Measurements from ENCODE around the gene WDR43. TPM values are rescaled to one million over a fixed set of nuclear protein-coding genes. Genes with fewer than 3 reads are reported as not detected.
A peak's percentile ranks its signal among the peaks of the same experiment; 100 is the strongest.

Gene WDR43
- total and polyA plus RNA-seq, 8 donors = 30.5 to 46.6 (median 45.0) TPM

GRCh38 chr2:28978606-28979005 lies 84.1 kb downstream of the WDR43 start:
- no peak for TF ChIP-seq CTCF (IDR thresholded peaks at IDR 0.05)
- no peaks in the 10 kb centered on the region for H3K36me3 ChIP-seq
- ATAC-seq (no peak), DNase-seq (no peak)
- H3K27ac ChIP-seq = no peak overlapping the region
- H3K4me1 ChIP-seq = no peaks in the 10 kb centered on the region
- intact Hi-C loops (cut with DNase I) = no loop called here
- H3K4me3 ChIP-seq = no peak overlapping the region
- H3K27me3 ChIP-seq = no peaks in the 10 kb centered on the region
- H3K9me3 ChIP-seq = no peaks in the 10 kb centered on the region

- no peak for DNase-seq
- H3K27me3 ChIP-seq = no peaks in the 10 kb centered on the region
- no peaks in the 10 kb centered on the region for H3K4me1 ChIP-seq
- H3K27ac ChIP-seq = no peak overlapping the region
- no peaks in the 10 kb centered on the region for H3K36me3 ChIP-seq
- intact Hi-C loops (cut with DNase I) = no loop called here
- no peak for ATAC-seq
- no peak overlapping the region for H3K4me3 ChIP-seq
- TF ChIP-seq CTCF (IDR thresholded peaks at IDR 0.05) = no peak
- H3K9me3 ChIP-seq = no peaks in the 10 kb centered on the region
Observed at GRCh38 chr2:28979041-28979440, 84.6 kb downstream of the WDR43 start.

GRCh38 chr2:28979576-28980366 lies 85.3 kb downstream of the WDR43 start:
- Histone ChIP-seq H3K27me3 (no peaks in the 10 kb centered on the region), H3K27ac (no peak overlapping the region), H3K9me3 (no peaks in the 10 kb centered on the region), H3K36me3 (no peaks in the 10 kb centered on the region), H3K4me3 (no peak overlapping the region), H3K4me1 (no peaks in the 10 kb centered on the region)
- DNase-seq = peak in 1 of 4 donors; percentile 25
- TF ChIP-seq CTCF (IDR thresholded peaks at IDR 0.05) = no peak
- intact Hi-C loops (cut with DNase I) = no loop called here
- ATAC-seq = no peak

- no peaks in the 10 kb centered on the region for H3K27me3 ChIP-seq
- H3K9me3 ChIP-seq = no peaks in the 10 kb centered on the region
- no peak overlapping the region for H3K27ac ChIP-seq
- no peak for TF ChIP-seq CTCF (IDR thresholded peaks at IDR 0.05)
- H3K36me3 ChIP-seq = no peaks in the 10 kb centered on the region
- no peak overlapping the region for H3K4me3 ChIP-seq
- DNase-seq = no peak
- ATAC-seq = no peak
- H3K4me1 ChIP-seq = no peaks in the 10 kb centered on the region
- intact Hi-C loops (cut with DNase I) = no loop called here
Observed at GRCh38 chr2:28980368-28981015, 86.0 kb downstream of the WDR43 start.

- Histone ChIP-seq H3K36me3 (no peaks in the 10 kb centered on the region), H3K27ac (peak within 1 kb of the TSS in 1 of 2 donors; percentile 34), H3K4me3 (no peak within 1 kb of the TSS), H3K9me3 (no peaks in the 10 kb centered on the region), H3K27me3 (no peaks in the 10 kb centered on the region), H3K4me1 (no peaks in the 10 kb centered on the region)
- TF ChIP-seq CTCF (IDR thresholded peaks at IDR 0.05) = no peak
- intact Hi-C loops (cut with DNase I) = no loop called here
- peak; percentile 91 for ATAC-seq
- peak in 2 of 4 donors; percentile 60 to 73 for DNase-seq
Observed at GRCh38 chr2:28981016-28981441, 86.6 kb downstream of the WDR43 start, which contains the start of gene TOGARAM2. Gene TOGARAM2 (plus strand): TSS chr2:28981298. CDS start chr2:28994835, 13,537 bp downstream.

Measured in left lung (tissue), 10 donors.